ENCODE results near the gene PITPNM3.

Gene PITPNM3

GRCh38 chr17:6570731-6571451, 14.5 kb upstream of the PITPNM3 start:
- no peak overlapping the region for H3K4me3 ChIP-seq (replicated peaks; ENCODE audit: low read depth, low read length)
- TF ChIP-seq, protein P1, sequence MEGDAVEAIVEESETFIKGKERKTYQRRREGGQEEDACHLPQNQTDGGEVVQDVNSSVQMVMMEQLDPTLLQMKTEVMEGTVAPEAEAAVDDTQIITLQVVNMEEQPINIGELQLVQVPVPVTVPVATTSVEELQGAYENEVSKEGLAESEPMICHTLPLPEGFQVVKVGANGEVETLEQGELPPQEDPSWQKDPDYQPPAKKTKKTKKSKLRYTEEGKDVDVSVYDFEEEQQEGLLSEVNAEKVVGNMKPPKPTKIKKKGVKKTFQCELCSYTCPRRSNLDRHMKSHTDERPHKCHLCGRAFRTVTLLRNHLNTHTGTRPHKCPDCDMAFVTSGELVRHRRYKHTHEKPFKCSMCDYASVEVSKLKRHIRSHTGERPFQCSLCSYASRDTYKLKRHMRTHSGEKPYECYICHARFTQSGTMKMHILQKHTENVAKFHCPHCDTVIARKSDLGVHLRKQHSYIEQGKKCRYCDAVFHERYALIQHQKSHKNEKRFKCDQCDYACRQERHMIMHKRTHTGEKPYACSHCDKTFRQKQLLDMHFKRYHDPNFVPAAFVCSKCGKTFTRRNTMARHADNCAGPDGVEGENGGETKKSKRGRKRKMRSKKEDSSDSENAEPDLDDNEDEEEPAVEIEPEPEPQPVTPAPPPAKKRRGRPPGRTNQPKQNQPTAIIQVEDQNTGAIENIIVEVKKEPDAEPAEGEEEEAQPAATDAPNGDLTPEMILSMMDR (IDR thresholded peaks at IDR 0.05; ENCODE audit: low read depth, low read length, missing control alignments), result no peak
- DNase-seq (ENCODE audit: extremely low read depth, low read depth), result no peak

DNA sequence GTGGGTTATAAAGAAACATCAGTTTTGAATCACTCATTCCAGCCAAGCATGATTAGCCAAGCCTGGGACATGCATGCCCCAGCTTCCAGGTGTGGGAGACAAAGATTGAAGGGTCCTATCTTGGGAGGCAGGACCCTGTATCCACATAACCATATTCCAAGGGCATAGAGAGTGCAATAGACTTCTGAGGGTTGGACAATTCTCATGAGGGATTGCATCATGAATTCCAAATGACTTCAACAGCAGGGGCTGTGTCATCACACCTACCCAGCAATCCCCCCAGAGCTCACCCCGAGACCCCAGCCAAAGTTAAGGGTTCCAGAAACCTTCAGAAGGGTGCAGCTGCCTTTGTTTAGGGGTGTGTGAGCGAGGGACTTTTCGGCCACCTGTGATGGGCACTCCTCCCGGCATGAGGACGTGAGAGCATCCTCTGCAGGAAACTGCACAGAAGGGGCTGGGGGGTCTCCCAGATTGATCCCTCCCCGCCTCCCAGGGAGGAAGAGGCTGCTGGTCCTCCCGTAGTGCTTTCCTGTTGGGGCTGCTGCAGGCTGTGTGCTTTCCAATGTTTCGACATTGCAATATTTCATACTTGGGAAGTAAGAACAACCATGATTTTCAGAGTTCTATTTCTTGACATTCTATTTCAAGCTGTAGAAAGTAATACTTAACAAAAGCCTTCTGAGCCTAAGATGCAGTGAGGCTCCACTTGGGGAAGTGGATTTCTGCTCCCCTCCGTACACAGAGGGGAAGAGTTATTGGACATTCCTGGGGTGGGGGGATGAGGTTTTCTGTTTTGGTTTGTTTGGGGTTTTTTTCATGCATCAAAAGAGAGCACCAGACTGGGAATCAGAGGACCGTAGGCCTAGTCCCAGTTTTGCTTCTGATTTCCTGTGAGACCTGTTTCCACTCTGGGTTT, 13.3 kb upstream of the PITPNM3 start:
- TF ChIP-seq, protein P1 (IDR thresholded peaks at IDR 0.05; ENCODE audit: low read depth, low read length, missing control alignments), result no peak
- DNase-seq (ENCODE audit: extremely low read depth, low read depth), result no peak
- no peak overlapping the region for H3K4me3 ChIP-seq (replicated peaks; ENCODE audit: low read depth, low read length)

GRCh38 chr17:6568184-6568758, 11.9 kb upstream of the PITPNM3 start:
- DNase-seq (ENCODE audit: extremely low read depth, low read depth), result no peak
- H3K4me3 ChIP-seq (replicated peaks; ENCODE audit: low read depth, low read length), result no peak overlapping the region
- TF ChIP-seq, protein P1 (IDR thresholded peaks at IDR 0.05; ENCODE audit: low read depth, low read length, missing control alignments), result no peak

GRCh38 chr17:6567528-6568183, 11.3 kb upstream of the PITPNM3 start:
- no peak for DNase-seq (ENCODE audit: extremely low read depth, low read depth)
- TF ChIP-seq, protein P1 (IDR thresholded peaks at IDR 0.05; ENCODE audit: low read depth, low read length, missing control alignments), result no peak
- no peak overlapping the region for H3K4me3 ChIP-seq (replicated peaks; ENCODE audit: low read depth, low read length)

- H3K4me3 ChIP-seq (replicated peaks; ENCODE audit: low read depth, low read length), result no peak overlapping the region
- DNase-seq (ENCODE audit: extremely low read depth, low read depth), result no peak
- TF ChIP-seq, protein P1 (IDR thresholded peaks at IDR 0.05; ENCODE audit: low read depth, low read length, missing control alignments), result no peak
Observed at GRCh38 chr17:6561446-6561845, 5.1 kb upstream of the PITPNM3 start.

DNA sequence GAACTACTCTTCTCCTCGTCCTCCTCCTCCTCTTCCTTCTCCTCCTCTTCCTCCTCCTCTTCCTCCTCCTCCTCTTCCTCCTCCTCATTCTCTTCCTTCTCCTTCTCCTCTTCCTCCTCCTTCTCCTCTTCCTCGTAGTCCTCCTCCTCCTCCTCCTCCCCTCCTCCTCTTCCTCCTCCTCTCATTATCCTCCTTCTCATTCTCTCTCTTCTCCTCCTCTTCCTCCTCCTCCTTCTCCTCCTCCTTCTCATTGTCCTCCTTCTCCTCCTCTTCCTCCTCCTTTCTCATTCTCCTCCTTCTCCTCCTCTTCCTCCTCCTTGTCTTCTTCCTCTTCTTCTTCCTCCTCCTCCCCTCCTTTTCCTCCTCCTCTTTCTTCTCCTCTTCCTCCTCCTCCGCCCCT, 4.1 kb upstream of the PITPNM3 start:
- TF ChIP-seq, protein P1 (IDR thresholded peaks at IDR 0.05; ENCODE audit: low read depth, low read length, missing control alignments), result no peak
- H3K4me3 ChIP-seq (replicated peaks; ENCODE audit: low read depth, low read length), result no peak overlapping the region
- no peak for DNase-seq (ENCODE audit: extremely low read depth, low read depth)
